K562 (cell line): ENCODE results near the gene HTRA3. TPM values are rescaled to one million over a fixed set of nuclear protein-coding genes. Genes with fewer than 3 reads are reported as not detected.

Source experiments
- ATAC-seq: fragments of 200-7000 bp; cut with Tn5 transposase; 3 replicates; pipeline ENCODE4 v1.9.1; 2020; ENCODE audit warnings: moderate library complexity
- BruUV-seq: library from RNA; stranded (reverse); fragments of 400-500 nt; replicated peaks from 2 replicates; lab custom pipeline; 2021; lab: Mats Ljungman, UMichigan
- CTCF ChIA-PET: fragments of 300-600 bp; formaldehyde crosslinking; extraction: SDS; loops from one replicate; lab custom pipeline; 2021; ENCODE audit warnings: low intra/inter-chr PET ratio; lab: Yijun Ruan, JAX
- POLR2A ChIA-PET: fragments of 300-600, 350-650 bp; sonication (Branson Sonifier 250); formaldehyde crosslinking; extraction: SDS; loops from one replicate; lab custom pipeline; 2021; ENCODE audit warnings: antibody characterized with exemption, inconsistent platforms; lab: Yijun Ruan, JAX
- DNase-seq, 4 experiments: peaks; one replicate each; pipeline versions ENCODE4 v3.0.0 to v3.0.0-alpha.2; 2011 to 2018; ENCODE audit warnings: low spot score in 3 of 4, mixed read lengths in 3 of 4; ENCODE audit errors: extremely low read depth in 1 of 4
- FAIRE-seq: peaks from 2 replicates; lab custom pipeline; 2011; peaks lifted over from hg19 to GRCh38; lab: Jason Lieb, UNC
- H2AFZ ChIP-seq: 2 replicates; pipeline ENCODE4 v1.6.0; 2011; ENCODE audit warnings: low read depth, low read length, control low read depth, inconsistent platforms
- H3K27ac ChIP-seq: fragments of 200-600 bp; 3 replicates; pipeline ENCODE4 v1.8.0; 2011; ENCODE audit warnings: low read depth, mild to moderate bottlenecking, control low read depth, inconsistent platforms, low read length, moderate library complexity, mixed read lengths; ENCODE audit errors: extremely low read depth
- H3K27me3 ChIP-seq, 2 experiments: fragments of 300-600 bp in 1 of 2; 2 replicates in 1 of 2; 3 replicates in 1 of 2; pipeline versions ENCODE4 v1.6.0 to v1.8.0; 2011; ENCODE audit warnings: inconsistent platforms in 2 of 2, low read length in 2 of 2, mild to moderate bottlenecking in 1 of 2, mixed read lengths in 1 of 2, moderate library complexity in 1 of 2; ENCODE audit not compliant: control insufficient read depth in 2 of 2, insufficient read depth in 2 of 2
- H3K36me3 ChIP-seq: fragments of 300-600 bp; 3 replicates; pipeline ENCODE4 v1.8.0; 2011; ENCODE audit warnings: mild to moderate bottlenecking, low read length, inconsistent platforms; ENCODE audit not compliant: control insufficient read depth, insufficient read depth
- H3K4me1 ChIP-seq, 2 experiments: fragments of 200-600 bp in 1 of 2; replicated peaks in 1 of 2; 2 replicates in 1 of 2; 3 replicates in 1 of 2; pipeline versions ENCODE4 v1.5.1 to v1.8.0; 2011; ENCODE audit warnings: inconsistent platforms in 2 of 2, low read length in 2 of 2, mild to moderate bottlenecking in 1 of 2, mixed read lengths in 1 of 2, moderate library complexity in 1 of 2; ENCODE audit not compliant: control insufficient read depth in 2 of 2, insufficient read depth in 2 of 2
- H3K4me2 ChIP-seq: 2 replicates; pipeline ENCODE4 v1.6.1; 2011; ENCODE audit warnings: low read length, control low read depth, inconsistent platforms, mixed read lengths; ENCODE audit not compliant: insufficient read depth
- H3K4me3 ChIP-seq: fragments of 200-600 bp; sonication (generic), shearing (Covaris generic); 2 replicates; pipeline ENCODE4 v1.5.1; 2016; ENCODE audit warnings: control low read depth, inconsistent platforms
- H3K79me2 ChIP-seq: fragments of 200-600 bp; 3 replicates; pipeline ENCODE4 v1.8.0; 2011; ENCODE audit warnings: low read length, inconsistent platforms; ENCODE audit not compliant: control insufficient read depth, insufficient read depth
- H3K9ac ChIP-seq, 2 experiments: 2 replicates each; pipeline versions ENCODE4 v1.6.0 to v1.6.1; 2011; ENCODE audit warnings: low read depth in 2 of 2, low read length in 2 of 2, control low read depth in 1 of 2, inconsistent platforms in 1 of 2, mild to moderate bottlenecking in 1 of 2, mixed read lengths in 1 of 2; ENCODE audit not compliant: insufficient read depth in 1 of 2
- H3K9me1 ChIP-seq: one replicate; pipeline ENCODE4 v1.6.0; 2011; ENCODE audit warnings: inconsistent platforms, mild to moderate bottlenecking, low read length, moderate library complexity; ENCODE audit not compliant: control insufficient read depth, insufficient read depth
- H3K9me3 ChIP-seq: replicated peaks from 2 replicates; pipeline ENCODE4 v1.5.1; 2011; ENCODE audit warnings: low read depth, low read length, inconsistent platforms; ENCODE audit not compliant: control insufficient read depth, insufficient read depth
- H4K20me1 ChIP-seq: replicated peaks from 2 replicates; pipeline ENCODE4 v1.6.1; 2011; ENCODE audit warnings: low read length, inconsistent platforms, mixed read lengths; ENCODE audit not compliant: control insufficient read depth, insufficient read depth
- CXXC5 ChIP-seq: fragments of 250-450 bp; sonication (Bioruptor Pico); IDR thresholded peaks from 2 replicates; pipeline ENCODE4 v1.8.0; 2022; ENCODE audit warnings: inconsistent platforms, mild to moderate bottlenecking, moderate library complexity
- EP400 ChIP-seq: fragments of 450-650 bp; IDR thresholded peaks from 2 replicates; pipeline ENCODE4 v1.6.1; 2017; ENCODE audit warnings: antibody characterized with exemption, mild to moderate bottlenecking, moderate library complexity
- KDM4B ChIP-seq, 2 experiments: fragments of 450-650 bp in 1 of 2; sonication (generic) in 1 of 2; IDR thresholded peaks; 2 replicates each; pipeline ENCODE4 v1.6.1; 2016 to 2017; ENCODE audit warnings: borderline replicate concordance in 2 of 2, antibody characterized with exemption in 1 of 2, low read depth in 1 of 2, mild to moderate bottlenecking in 1 of 2
- RFX7 ChIP-seq: fragments of 250-450 bp; sonication (Bioruptor Pico); IDR thresholded peaks from 2 replicates; pipeline ENCODE4 v1.5.1; 2021; ENCODE audit warnings: mild to moderate bottlenecking
- RNF2 ChIP-seq: sonication (generic); IDR thresholded peaks from 2 replicates; pipeline ENCODE4 v1.6.1; 2016
- SP2 ChIP-seq: IDR thresholded peaks from 2 replicates; pipeline ENCODE4 v1.6.1; 2011; ENCODE audit warnings: mild to moderate bottlenecking, low read depth, low read length, moderate library complexity; ENCODE audit not compliant: poor library complexity, severe bottlenecking; ENCODE audit errors: extremely low read depth
- WHSC1 ChIP-seq: IDR thresholded peaks from one replicate; pipeline ENCODE4 v1.6.1; 2012; ENCODE audit warnings: low read length, control low read depth, inconsistent platforms
- WGBS: fragments of 100-300 bp; shearing (Covaris generic); methylation state at CpG from one replicate; pipeline ENCODE4 v1.1.6; 2016; ENCODE audit warnings: low coverage, mixed read lengths; ENCODE audit not compliant: insufficient coverage; ENCODE audit errors: missing lambda C conversion rate; 5-methylcytosine and 5-hydroxymethylcytosine counted together
- in situ Hi-C: fragments of 300-500 bp; cut with MboI; formaldehyde crosslinking; loops from 4 replicates; pipeline ENCODE4 v1.15.0; 2018; ENCODE audit warnings: inconsistent platforms, mixed read lengths
- intact Hi-C: fragments of 100-400 bp; cut with micrococcal nuclease; formaldehyde crosslinking; loops from 2 replicates; pipeline ENCODE4 v1.14.2; 2022
- polyA plus RNA-seq, 8 experiments: library from polyadenylated mRNA; depleted of rRNA in 4 of 8; stranded (reverse) in 5 of 8; unstranded in 3 of 8; fragments of >200 nt; fragmentation: Nextera tagmentation in 2 of 8; fragmentation: Illumina TruSeq in 1 of 8; extraction: Ambion mirVana in 2 of 8; extraction: Trizol in 1 of 8; gene quantifications; 2 replicates each; pipeline versions ENCODE4 v1.2.1 to v1.2.3, GENCODE V29; 2011 to 2014; ENCODE audit warnings: inconsistent platforms in 1 of 8, missing spikeins in 1 of 8
- total RNA-seq, 7 experiments: library from RNA; depleted of rRNA in 6 of 7; stranded (reverse); fragments of >200 nt in 6 of 7; fragmentation: Illumina TruSeq in 2 of 7; extraction: Trizol in 2 of 7; gene quantifications; 2 replicates each; pipeline versions ENCODE4 v1.2.1 to v1.2.3, GENCODE V29; 2011 to 2021; ENCODE audit warnings: low replicate concordance in 1 of 7

The HTRA3 gene
- total and polyA plus RNA-seq, 9 of the 15 experiments (the other 6 are each of a cell fraction or from before 2014, with no cell fraction given): 0.04 TPM; not detected in 8

GRCh38 chr4:8329560-8329858 lies 60.0 kb downstream of the HTRA3 start:
- Histone ChIP-seq H3K9me1 (no peaks in the 10 kb centered on the region), H3K9me3 (no peaks in the 10 kb centered on the region), H3K4me3 (no peak overlapping the region), H3K4me1 (peaks cover 0 to 5% of the 10 kb centered on the region in 2 experiments; a peak in 1 of 5 replicates), H3K4me2 (no peak overlapping the region), H3K79me2 (no peaks in the 10 kb centered on the region), H3K9ac (no peak overlapping the region), H3K27me3 (peaks cover 3 to 51% of the 10 kb centered on the region in 2 experiments; a peak in 3 of 5 replicates), H3K27ac (no peak overlapping the region), H3K36me3 (no peaks in the 10 kb centered on the region), H2AFZ (no peak overlapping the region), H4K20me1 (0 out of 2 replicates have a peak, but pooled peaks cover 4% of the 10 kb centered on the region)
- 13% methylated on average over 6 of the region's 6 CpGs for WGBS
- DNase-seq: no peak
- intact Hi-C loops: no loop called here
- ChIA-PET CTCF (no interaction called here), POLR2A (interaction anchor here (1.9 kb wide), 1 partner anchor 9 kb away, joined by 5 read pairs; no protein-coding TSS in a partner anchor)
- in situ Hi-C loops: no loop called here
- FAIRE-seq: no peak
- TF ChIP-seq SP2: no peak
- no peak for TF ChIP-seq WHSC1
- TF ChIP-seq CXXC5 (CRISPR knock-in tag): no peak
- TF ChIP-seq KDM4B (IDR thresholded peaks at IDR 0.05; ENCODE audit: borderline replicate concordance in 2 of 2, low read depth in 1 of 2): no peak
- TF ChIP-seq EP400: no peak
- TF ChIP-seq RNF2: no peak
- no peak for TF ChIP-seq RFX7 (CRISPR knock-in tag)
- ATAC-seq: no peak
- no TSS peak for BruUV-seq
